DOHH2 (cell line): ENCODE results near the gene RUVBL2.

ENCODE experiments used
- CTCF ChIP-seq: fragments of 200-600 bp; sonication (generic); IDR thresholded peaks from one replicate; pipeline ENCODE4 v1.5.1; 2014; ENCODE audit warnings: antibody characterized with exemption, mild to moderate bottlenecking, low read depth, low read length; ENCODE audit not compliant: poor library complexity, severe bottlenecking
- EZH2phosphoT487 ChIP-seq: fragments of 200-600 bp; sonication (generic); IDR thresholded peaks from 2 replicates; pipeline ENCODE4 v1.6.1; 2017; ENCODE audit warnings: borderline replicate concordance, mild to moderate bottlenecking, antibody characterized with exemption, low read length, moderate library complexity, mixed read lengths

- TF ChIP-seq CTCF (no peak), EZH2phosphoT487 (no peak)
These were observed 30.1 kb upstream of the RUVBL2 start for GRCh38 chr19:48963371-48964204.
